ENCODE results near the gene ABCB8.

ABCB8 gene

DNA sequence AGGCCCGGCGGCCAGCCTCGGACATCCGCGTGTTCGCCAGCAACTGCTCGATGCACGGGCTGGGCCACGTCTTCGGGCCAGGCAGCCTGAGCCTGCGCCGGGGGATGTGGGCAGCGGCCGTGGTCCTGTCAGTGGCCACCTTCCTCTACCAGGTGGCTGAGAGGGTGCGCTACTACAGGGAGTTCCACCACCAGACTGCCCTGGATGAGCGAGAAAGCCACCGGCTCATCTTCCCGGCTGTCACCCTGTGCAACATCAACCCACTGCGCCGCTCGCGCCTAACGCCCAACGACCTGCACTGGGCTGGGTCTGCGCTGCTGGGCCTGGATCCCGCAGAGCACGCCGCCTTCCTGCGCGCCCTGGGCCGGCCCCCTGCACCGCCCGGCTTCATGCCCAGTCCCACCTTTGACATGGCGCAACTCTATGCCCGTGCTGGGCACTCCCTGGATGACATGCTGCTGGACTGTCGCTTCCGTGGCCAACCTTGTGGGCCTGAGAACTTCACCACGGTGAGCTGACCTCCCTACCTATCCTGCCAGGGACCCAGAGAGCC, 20.7 kb downstream of the ABCB8 start:
- no peak overlapping the region for H3K4me3 ChIP-seq (replicated peaks; ENCODE audit: low read depth, low read length)
- H3K27me3 ChIP-seq (replicated peaks; ENCODE audit: control insufficient read depth, insufficient read depth, low read length), result no peaks in the 10 kb centered on the region
- peaks cover 2% of the 10 kb centered on the region for H3K36me3 ChIP-seq (ENCODE audit: control insufficient read depth, insufficient read depth, low read length)
- TF ChIP-seq, protein P1, sequence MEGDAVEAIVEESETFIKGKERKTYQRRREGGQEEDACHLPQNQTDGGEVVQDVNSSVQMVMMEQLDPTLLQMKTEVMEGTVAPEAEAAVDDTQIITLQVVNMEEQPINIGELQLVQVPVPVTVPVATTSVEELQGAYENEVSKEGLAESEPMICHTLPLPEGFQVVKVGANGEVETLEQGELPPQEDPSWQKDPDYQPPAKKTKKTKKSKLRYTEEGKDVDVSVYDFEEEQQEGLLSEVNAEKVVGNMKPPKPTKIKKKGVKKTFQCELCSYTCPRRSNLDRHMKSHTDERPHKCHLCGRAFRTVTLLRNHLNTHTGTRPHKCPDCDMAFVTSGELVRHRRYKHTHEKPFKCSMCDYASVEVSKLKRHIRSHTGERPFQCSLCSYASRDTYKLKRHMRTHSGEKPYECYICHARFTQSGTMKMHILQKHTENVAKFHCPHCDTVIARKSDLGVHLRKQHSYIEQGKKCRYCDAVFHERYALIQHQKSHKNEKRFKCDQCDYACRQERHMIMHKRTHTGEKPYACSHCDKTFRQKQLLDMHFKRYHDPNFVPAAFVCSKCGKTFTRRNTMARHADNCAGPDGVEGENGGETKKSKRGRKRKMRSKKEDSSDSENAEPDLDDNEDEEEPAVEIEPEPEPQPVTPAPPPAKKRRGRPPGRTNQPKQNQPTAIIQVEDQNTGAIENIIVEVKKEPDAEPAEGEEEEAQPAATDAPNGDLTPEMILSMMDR (IDR thresholded peaks at IDR 0.05; ENCODE audit: insufficient read depth, low read length, poor library complexity, severe bottlenecking), result no peak
- DNase-seq (ENCODE audit: extremely low read depth, insufficient read length), result no peak

DNA sequence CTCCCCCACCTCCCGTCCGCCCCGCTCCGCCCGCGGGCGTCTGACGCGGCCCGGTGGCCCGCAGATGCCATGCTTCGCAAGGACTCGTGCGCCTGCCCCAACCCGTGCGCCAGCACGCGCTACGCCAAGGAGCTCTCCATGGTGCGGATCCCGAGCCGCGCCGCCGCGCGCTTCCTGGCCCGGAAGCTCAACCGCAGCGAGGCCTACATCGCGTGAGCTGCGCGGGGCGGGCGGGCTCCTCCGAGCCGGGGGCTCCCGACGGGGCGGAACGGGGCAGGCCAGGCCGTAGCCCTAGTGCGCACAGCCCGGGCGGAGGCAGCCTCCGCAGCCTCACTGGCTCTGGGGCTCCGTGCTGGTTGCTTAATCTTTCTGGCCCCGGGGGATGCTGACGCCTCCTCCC, 22.9 kb downstream of the ABCB8 start:
- TF ChIP-seq, protein P1 (IDR thresholded peaks at IDR 0.05; ENCODE audit: insufficient read depth, low read length, poor library complexity, severe bottlenecking), result no peak
- Histone ChIP-seq H3K36me3 (ENCODE audit: control insufficient read depth, insufficient read depth, low read length) (peaks cover 3% of the 10 kb centered on the region), H3K27me3 (replicated peaks; ENCODE audit: control insufficient read depth, insufficient read depth, low read length) (no peaks in the 10 kb centered on the region), H3K4me3 (replicated peaks; ENCODE audit: low read depth, low read length) (no peak overlapping the region)
- peak; percentile 47 for DNase-seq (ENCODE audit: extremely low read depth, insufficient read length)

DNA sequence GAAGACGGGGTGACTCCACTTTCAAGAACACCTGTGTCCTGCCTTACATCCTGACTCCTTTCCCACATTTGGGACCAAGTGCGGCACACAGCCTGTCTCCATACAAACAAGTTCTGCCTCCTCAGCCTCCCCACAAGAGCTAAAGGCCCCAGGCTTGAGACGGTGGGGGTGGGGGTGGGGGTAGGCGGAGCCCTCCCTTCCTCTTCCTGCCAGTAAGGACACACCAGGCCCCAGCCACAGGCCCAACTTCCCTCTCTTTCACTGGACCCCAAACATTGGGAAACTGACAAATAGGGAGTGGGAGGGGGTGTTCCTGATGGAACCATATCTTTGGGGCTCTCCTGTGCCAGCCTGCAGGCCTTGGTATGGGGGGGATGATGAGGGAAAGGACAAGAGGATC, 24.8 kb downstream of the ABCB8 start:
- no peak for DNase-seq (ENCODE audit: extremely low read depth, insufficient read length)
- TF ChIP-seq, protein P1 (IDR thresholded peaks at IDR 0.05; ENCODE audit: insufficient read depth, low read length, poor library complexity, severe bottlenecking), result no peak
- H3K27me3 ChIP-seq (replicated peaks; ENCODE audit: control insufficient read depth, insufficient read depth, low read length), result no peaks in the 10 kb centered on the region
- H3K4me3 ChIP-seq (replicated peaks; ENCODE audit: low read depth, low read length), result no peak overlapping the region
- peaks cover 3% of the 10 kb centered on the region for H3K36me3 ChIP-seq (ENCODE audit: control insufficient read depth, insufficient read depth, low read length)

DNA sequence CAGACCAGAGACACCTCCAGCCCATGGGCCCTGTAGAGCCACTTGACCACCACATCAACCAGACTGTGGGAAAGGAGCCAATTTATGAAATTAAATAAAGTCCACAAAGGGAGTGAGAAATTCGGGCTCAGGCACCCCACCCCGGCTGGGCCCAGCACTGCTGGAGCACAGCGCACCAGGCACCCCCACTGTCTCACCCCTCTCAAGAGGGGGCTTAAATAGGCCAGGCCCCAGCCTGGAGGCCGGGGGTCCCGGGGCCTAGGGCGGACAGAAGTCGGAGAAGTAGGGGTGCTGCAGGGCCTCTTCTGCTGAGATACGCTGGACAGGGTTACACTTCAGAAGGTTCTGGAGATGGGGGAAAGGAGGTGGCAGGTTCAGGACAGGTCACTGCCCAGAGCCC, 25.5 kb downstream of the ABCB8 start:
- peaks cover 3% of the 10 kb centered on the region for H3K36me3 ChIP-seq (ENCODE audit: control insufficient read depth, insufficient read depth, low read length)
- DNase-seq (ENCODE audit: extremely low read depth, insufficient read length), result no peak
- no peaks in the 10 kb centered on the region for H3K27me3 ChIP-seq (replicated peaks; ENCODE audit: control insufficient read depth, insufficient read depth, low read length)
- no peak overlapping the region for H3K4me3 ChIP-seq (replicated peaks; ENCODE audit: low read depth, low read length)
- TF ChIP-seq, protein P1 (IDR thresholded peaks at IDR 0.05; ENCODE audit: insufficient read depth, low read length, poor library complexity, severe bottlenecking), result no peak

DNA sequence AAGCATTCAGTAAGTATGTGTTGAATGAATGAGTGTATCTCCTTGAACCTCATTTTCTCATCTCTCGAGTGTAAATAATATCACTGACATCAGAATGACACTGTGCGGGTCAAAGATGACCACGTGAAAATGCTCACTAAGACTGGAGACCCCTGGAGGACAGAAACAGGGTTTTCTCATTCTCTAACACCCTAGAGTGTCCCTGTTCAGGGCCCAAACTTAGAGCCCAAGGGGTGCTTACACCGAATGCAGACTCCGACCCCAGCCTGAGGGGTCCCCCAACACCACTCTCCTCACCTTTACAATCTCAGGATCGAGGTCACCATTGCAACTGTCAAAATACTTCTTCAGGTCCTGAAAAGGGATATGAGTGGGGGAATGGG, 28.0 kb downstream of the ABCB8 start:
- H3K4me3 ChIP-seq (replicated peaks; ENCODE audit: low read depth, low read length), result no peak overlapping the region
- H3K36me3 ChIP-seq (ENCODE audit: control insufficient read depth, insufficient read depth, low read length), result peaks cover 3% of the 10 kb centered on the region
- no peak for DNase-seq (ENCODE audit: extremely low read depth, insufficient read length)
- H3K27me3 ChIP-seq (replicated peaks; ENCODE audit: control insufficient read depth, insufficient read depth, low read length), result no peaks in the 10 kb centered on the region
- TF ChIP-seq, protein P1 (IDR thresholded peaks at IDR 0.05; ENCODE audit: insufficient read depth, low read length, poor library complexity, severe bottlenecking), result no peak

Data from GM06990 (cell line).